Stomach smooth muscle (tissue), 2 donors: Measurements from ENCODE around the gene FGB.
"Not testable (repeated sequence)": the region's sequence is repeated elsewhere in the genome, so short reads cannot be mapped to it uniquely, and the experiment has no call there.

Experiments used
- H3K27ac ChIP-seq: one replicate; pipeline ENCODE4 v1.7.0; 2013; ENCODE audit warnings: mild to moderate bottlenecking, low read length, inconsistent platforms
- H3K27me3 ChIP-seq, 2 donors: one replicate each; pipeline ENCODE4 v1.7.0; 2013; ENCODE audit warnings: low read length in 2 of 2; ENCODE audit not compliant: insufficient read depth in 2 of 2, control insufficient read depth in 1 of 2
- H3K36me3 ChIP-seq, 2 donors: one replicate each; pipeline ENCODE4 v1.7.0; 2013; ENCODE audit warnings: low read length in 2 of 2; ENCODE audit not compliant: control insufficient read depth in 2 of 2, insufficient read depth in 2 of 2
- H3K4me1 ChIP-seq: one replicate; pipeline ENCODE4 v1.7.0; 2013; ENCODE audit warnings: low read length; ENCODE audit not compliant: control insufficient read depth, insufficient read depth
- H3K4me3 ChIP-seq, 2 donors: one replicate each; pipeline ENCODE4 v1.7.0; 2013; ENCODE audit warnings: low read length in 2 of 2
- H3K9ac ChIP-seq, 2 donors: one replicate each; pipeline ENCODE4 v1.7.0; 2013; ENCODE audit warnings: low read length in 2 of 2, mild to moderate bottlenecking in 1 of 2
- H3K9me3 ChIP-seq, 2 donors: one replicate each; pipeline ENCODE4 v1.7.0; 2013; ENCODE audit warnings: low read length in 2 of 2; ENCODE audit not compliant: control insufficient read depth in 2 of 2
- donor health status: healthy.
- donor health status: Pancreatic carcinoma.

Gene FGB

GRCh38 chr4:154597281-154597680, 34.5 kb downstream of the FGB start:
- H3K9me3 ChIP-seq, H3K27ac ChIP-seq, H3K4me1 ChIP-seq, H3K27me3 ChIP-seq, H3K9ac ChIP-seq, H3K36me3 ChIP-seq, H3K4me3 ChIP-seq: not testable (repeated sequence)

DNA sequence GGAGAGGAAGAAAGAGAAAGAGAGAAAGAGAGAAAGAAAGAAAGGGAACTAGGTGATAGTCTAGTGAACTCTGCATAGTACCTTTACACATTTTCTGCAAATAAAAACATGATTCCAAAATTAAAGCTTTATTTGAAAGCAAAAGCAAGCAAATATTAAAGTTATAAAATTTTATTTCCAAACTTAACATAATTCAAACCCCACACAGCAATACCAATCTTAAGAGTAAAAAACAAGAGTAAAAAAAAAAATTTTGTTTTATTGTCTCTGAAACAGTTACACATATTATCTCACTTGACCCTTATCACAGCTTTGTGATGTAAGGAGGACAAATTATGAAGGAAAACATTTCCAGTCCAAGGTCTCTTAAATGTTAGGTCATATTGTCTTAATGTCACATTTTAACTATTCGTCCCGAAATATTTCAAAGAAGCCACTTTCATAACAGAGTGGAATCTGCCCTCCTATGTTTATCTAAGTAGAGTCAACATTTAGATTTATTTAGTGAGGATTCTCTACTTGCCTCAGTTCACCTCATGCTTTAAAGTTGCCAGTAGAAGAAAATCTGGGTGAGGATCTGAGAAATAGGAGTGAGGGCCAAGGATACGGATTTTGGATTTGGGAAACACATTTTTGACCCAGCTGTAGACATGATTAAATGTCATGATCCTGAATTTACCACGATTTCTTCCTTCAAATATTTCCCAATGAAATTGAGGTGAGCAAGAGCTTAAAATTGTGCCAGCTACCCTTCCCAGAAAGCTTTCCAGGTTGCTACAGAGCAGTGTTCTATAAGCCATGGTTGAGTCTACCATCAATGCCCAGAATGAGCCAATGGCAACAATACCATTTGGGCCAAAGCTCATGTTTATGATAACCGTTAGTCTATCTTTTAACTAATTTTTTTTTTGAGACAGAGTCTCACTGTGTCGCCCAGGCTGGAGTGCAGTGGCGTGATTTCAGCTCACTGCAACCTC, 35.3 kb downstream of the FGB start:
- H3K36me3 ChIP-seq = no peaks in the 10 kb centered on the region
- H3K27ac ChIP-seq = no peak overlapping the region
- H3K27me3 ChIP-seq = no peaks in the 10 kb centered on the region
- H3K4me3 ChIP-seq = no peak overlapping the region
- H3K4me1 ChIP-seq = no peaks in the 10 kb centered on the region
- no peak overlapping the region for H3K9ac ChIP-seq
- no peaks in the 10 kb centered on the region for H3K9me3 ChIP-seq

GRCh38 chr4:154602404-154603020, 39.7 kb downstream of the FGB start:
- Histone ChIP-seq H3K4me1 (no peaks in the 10 kb centered on the region), H3K27me3 (no peaks in the 10 kb centered on the region), H3K9me3 (no peaks in the 10 kb centered on the region), H3K9ac (no peak overlapping the region), H3K36me3 (no peaks in the 10 kb centered on the region), H3K4me3 (no peak overlapping the region), H3K27ac (no peak overlapping the region)

DNA sequence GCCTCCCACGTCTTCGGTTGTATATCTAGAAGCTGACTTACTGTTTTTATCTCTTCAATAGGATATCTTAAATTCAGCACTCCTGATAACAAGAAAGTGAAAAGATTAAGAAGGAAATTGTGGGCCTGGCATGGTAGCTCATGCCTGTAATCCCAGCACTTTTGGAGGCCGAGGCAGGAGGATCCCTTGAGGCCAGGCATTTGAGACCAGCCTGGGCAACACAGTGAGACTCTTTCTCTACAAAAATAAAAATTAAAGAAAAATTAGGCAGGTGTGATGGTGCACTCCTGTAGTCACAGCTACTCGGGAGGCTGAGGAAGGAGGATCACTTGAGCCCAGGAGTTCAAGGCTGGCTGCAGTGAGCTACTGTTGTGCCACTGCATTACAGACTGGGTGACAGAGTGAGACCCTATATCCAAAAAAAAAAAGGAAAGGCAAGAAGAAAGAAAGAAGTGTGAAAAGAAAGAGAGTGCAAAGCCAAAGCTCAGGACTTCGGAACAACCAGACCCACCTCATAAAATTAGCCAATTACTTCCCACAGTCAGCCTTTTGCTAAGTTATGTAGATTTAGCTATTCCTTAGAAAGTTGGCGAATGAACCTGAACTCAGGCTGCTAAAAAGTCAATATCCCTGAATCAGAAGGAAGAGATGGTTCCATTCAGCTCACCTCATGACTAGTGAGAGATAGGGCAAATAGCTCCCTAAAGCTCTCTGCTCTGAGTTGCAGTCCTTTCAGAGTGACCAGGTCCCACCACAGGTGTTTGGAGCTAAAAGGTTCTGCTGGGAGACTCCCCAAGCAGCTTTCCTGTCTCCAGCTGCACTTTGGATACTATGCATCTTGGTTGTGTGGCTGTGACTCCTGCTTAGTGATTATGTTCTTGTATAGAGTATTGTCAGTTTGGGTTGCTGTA, 40.5 kb downstream of the FGB start:
- no peak overlapping the region for H3K27ac ChIP-seq
- no peaks in the 10 kb centered on the region for H3K36me3 ChIP-seq
- H3K9ac ChIP-seq = no peak overlapping the region
- H3K9me3 ChIP-seq = no peaks in the 10 kb centered on the region
- no peaks in the 10 kb centered on the region for H3K4me1 ChIP-seq
- no peak overlapping the region for H3K4me3 ChIP-seq
- H3K27me3 ChIP-seq = no peaks in the 10 kb centered on the region

DNA sequence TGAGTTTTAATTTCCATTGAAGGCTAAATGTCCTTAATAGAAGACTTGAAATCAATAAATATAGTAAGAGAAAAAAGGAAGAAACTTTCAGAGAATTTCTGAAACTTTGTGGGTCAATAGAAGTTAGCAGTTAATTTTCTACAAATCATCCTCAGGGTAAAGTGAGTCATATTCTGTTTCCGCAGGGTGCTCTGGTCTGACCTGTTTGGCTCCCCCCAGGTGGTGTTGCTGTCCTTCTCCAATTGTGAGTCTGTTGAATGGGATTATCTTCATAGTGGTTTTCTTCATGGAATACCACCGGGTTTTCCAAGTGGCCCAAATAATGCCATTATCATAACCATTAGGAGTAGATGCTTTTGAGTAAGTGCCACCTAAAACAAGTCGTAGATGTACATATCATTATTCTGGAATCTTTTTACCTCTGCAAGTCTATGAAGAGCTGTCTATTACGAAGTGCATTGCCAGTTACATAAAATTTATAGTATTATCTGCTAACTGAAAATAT, 41.9 kb downstream of the FGB start:
- H3K4me1 ChIP-seq = no peaks in the 10 kb centered on the region
- no peak overlapping the region for H3K4me3 ChIP-seq
- H3K9me3 ChIP-seq = no peaks in the 10 kb centered on the region
- H3K27ac ChIP-seq = no peak overlapping the region
- H3K36me3 ChIP-seq = no peaks in the 10 kb centered on the region
- no peak overlapping the region for H3K9ac ChIP-seq
- H3K27me3 ChIP-seq = no peaks in the 10 kb centered on the region

DNA sequence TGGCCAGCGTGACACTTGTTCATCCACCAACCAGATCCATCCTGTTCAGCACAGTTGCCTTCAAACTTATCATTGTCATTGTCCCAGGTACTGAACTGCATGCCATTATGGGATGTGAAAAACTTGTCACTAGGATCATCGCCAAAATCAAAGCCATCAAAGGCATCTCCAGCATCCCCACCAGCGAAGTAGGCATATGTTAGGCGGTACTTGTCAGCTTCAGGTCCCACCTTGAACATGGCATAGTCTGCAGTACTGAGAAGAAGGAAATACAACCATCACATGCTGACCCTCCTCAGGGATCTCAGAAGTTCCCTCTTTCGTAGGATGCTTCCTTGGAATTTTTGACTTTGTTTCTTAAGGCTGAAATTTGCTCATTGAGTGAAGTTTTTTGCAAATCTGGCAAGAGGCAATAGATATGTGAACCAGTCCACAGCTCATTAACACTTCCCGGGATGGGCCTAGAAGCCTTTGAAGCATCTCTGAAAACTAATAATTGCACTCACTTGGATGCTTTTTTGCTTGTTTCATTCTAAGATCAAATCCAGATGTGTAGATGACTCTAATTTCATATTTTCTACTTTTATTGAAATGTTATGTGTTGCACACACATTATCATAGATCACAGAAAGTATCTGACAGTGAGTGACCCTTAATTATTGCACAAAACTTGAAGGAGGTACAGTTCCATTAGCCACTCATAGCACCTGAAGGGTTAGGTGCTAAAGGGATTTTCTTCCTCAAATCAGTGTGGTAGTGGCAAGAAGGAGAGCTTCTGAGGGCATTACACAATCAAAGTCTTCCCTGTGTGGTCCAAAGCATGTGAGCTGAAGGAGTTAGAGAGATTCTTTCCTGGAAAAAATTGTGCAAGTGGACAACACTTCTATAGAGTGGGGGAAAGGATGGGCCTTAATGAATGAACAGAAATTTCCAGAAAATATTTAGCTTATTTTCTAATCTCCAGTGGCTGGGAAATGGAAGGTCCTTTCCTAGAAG, 44.2 kb downstream of the FGB start:
- no peak overlapping the region for H3K27ac ChIP-seq
- no peaks in the 10 kb centered on the region for H3K9me3 ChIP-seq
- H3K36me3 ChIP-seq = no peaks in the 10 kb centered on the region
- H3K27me3 ChIP-seq = no peaks in the 10 kb centered on the region
- no peak overlapping the region for H3K4me3 ChIP-seq
- no peak overlapping the region for H3K9ac ChIP-seq
- H3K4me1 ChIP-seq = no peaks in the 10 kb centered on the region

- H3K27me3 ChIP-seq = no peaks in the 10 kb centered on the region
- H3K9ac ChIP-seq = no peak overlapping the region
- H3K4me3 ChIP-seq = no peak overlapping the region
- no peak overlapping the region for H3K27ac ChIP-seq
- H3K9me3 ChIP-seq = no peaks in the 10 kb centered on the region
- H3K36me3 ChIP-seq = no peaks in the 10 kb centered on the region
- H3K4me1 ChIP-seq = no peaks in the 10 kb centered on the region
Measured at GRCh38 chr4:154608361-154609252, 45.8 kb downstream of the FGB start.

GRCh38 chr4:154609532-154609931, 46.7 kb downstream of the FGB start:
- Histone ChIP-seq H3K27me3 (no peaks in the 10 kb centered on the region), H3K9ac (no peak overlapping the region), H3K27ac (no peak overlapping the region), H3K4me3 (no peak overlapping the region), H3K9me3 (no peaks in the 10 kb centered on the region), H3K36me3 (no peaks in the 10 kb centered on the region), H3K4me1 (no peaks in the 10 kb centered on the region)

DNA sequence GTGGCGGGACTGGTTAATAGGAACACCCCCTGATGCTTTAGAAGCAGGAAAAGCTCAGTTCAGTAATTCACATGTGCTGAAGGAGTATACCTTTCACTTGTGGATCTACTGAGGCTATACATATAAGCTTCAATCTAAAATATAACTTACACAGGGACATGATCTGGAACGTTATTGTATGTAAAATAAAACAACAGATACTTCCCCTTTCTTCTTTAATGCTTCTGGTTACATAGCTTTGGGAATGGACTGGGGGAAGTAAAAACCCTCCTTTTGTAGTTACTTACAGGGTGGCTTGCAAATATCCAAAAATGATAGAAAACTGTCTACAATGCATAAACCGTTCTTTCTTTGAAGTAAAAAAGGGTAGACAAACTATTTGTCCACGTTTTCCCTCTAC, 47.8 kb downstream of the FGB start:
- H3K9me3 ChIP-seq = no peaks in the 10 kb centered on the region
- H3K27me3 ChIP-seq = no peaks in the 10 kb centered on the region
- no peaks in the 10 kb centered on the region for H3K4me1 ChIP-seq
- H3K27ac ChIP-seq = no peak overlapping the region
- H3K36me3 ChIP-seq = no peaks in the 10 kb centered on the region
- no peak overlapping the region for H3K9ac ChIP-seq
- no peak overlapping the region for H3K4me3 ChIP-seq
